Measurements from ENCODE around the gene ZMIZ1.

ZMIZ1 gene

GRCh38 chr10:79061441-79062315, 7.1 kb upstream of the ZMIZ1 start:
- no peak overlapping the region for H3K27ac ChIP-seq
- TF ChIP-seq CTCF (conservative IDR thresholded peaks at IDR 0.05) (no peak), ZFX (IDR thresholded peaks at IDR 0.05) (no peak)

GRCh38 chr10:79063071-79063491, 5.7 kb upstream of the ZMIZ1 start:
- H3K27ac ChIP-seq, result no peak overlapping the region
- TF ChIP-seq ZFX (IDR thresholded peaks at IDR 0.05), result no peak
- no peak for TF ChIP-seq CTCF (conservative IDR thresholded peaks at IDR 0.05)

- TF ChIP-seq CTCF (conservative IDR thresholded peaks at IDR 0.05) (no peak), ZFX (IDR thresholded peaks at IDR 0.05) (no peak)
- H3K27ac ChIP-seq, result peak overlapping the region; percentile 6; the same call in 1 of the 2 replicates
Observed at GRCh38 chr10:79063661-79064492, 4.9 kb upstream of the ZMIZ1 start.

GRCh38 chr10:79065091-79065551, 3.6 kb upstream of the ZMIZ1 start:
- TF ChIP-seq CTCF (conservative IDR thresholded peaks at IDR 0.05), result no peak
- TF ChIP-seq ZFX (IDR thresholded peaks at IDR 0.05), result no peak
- no peak overlapping the region; the same call in 1 of the 2 replicates for H3K27ac ChIP-seq

- no peak for TF ChIP-seq ZFX (IDR thresholded peaks at IDR 0.05)
- no peak for TF ChIP-seq CTCF (conservative IDR thresholded peaks at IDR 0.05)
- peak overlapping the region; percentile 93; the same call in 1 of the 2 replicates for H3K27ac ChIP-seq
Observed at GRCh38 chr10:79065853-79066252, 2.9 kb upstream of the ZMIZ1 start.

GRCh38 chr10:79066411-79067240, 2.1 kb upstream of the ZMIZ1 start:
- TF ChIP-seq CTCF (conservative IDR thresholded peaks at IDR 0.05) (no peak; the same call in 1 of the 2 replicates), ZFX (IDR thresholded peaks at IDR 0.05) (peak; percentile 23; the same call in 1 of the 2 replicates)
- H3K27ac ChIP-seq, result peak overlapping the region; percentile 93
